HepG2 (cell line): ENCODE data around the gene KCNH8. TPM values are rescaled to one million over a fixed set of nuclear protein-coding genes. Genes with fewer than 3 reads are reported as not detected.

Source experiments
- ATAC-seq: fragments of 200-7000 bp; cut with Tn5 transposase; 3 replicates; pipeline ENCODE4 v1.9.1; 2020; ENCODE audit warnings: mild to moderate bottlenecking, moderate library complexity
- BruUV-seq: library from RNA; stranded (reverse); fragments of 400-500 nt; replicated peaks from 2 replicates; lab custom pipeline; 2021; lab: Mats Ljungman, UMichigan
- CTCF ChIA-PET: fragments of 300-600 bp; formaldehyde crosslinking; extraction: SDS; loops from one replicate; lab custom pipeline; 2021; ENCODE audit warnings: low total read pairs, inconsistent platforms, low intra/inter-chr PET ratio; lab: Yijun Ruan, JAX
- POLR2A ChIA-PET: fragments of 350-600 bp; sonication (Branson Sonifier 250); formaldehyde crosslinking; loops from one replicate; lab custom pipeline; 2020; ENCODE audit warnings: antibody characterized with exemption, inconsistent platforms; lab: Yijun Ruan, JAX
- DNase-seq: peaks from one replicate; pipeline ENCODE4 v3.0.0-alpha.2; 2015; ENCODE audit warnings: low spot score
- FAIRE-seq: peaks from 3 replicates; lab custom pipeline; 2011; peaks lifted over from hg19 to GRCh38; lab: Jason Lieb, UNC
- H2AFZ ChIP-seq: one replicate; pipeline ENCODE4 v1.6.1; 2011; ENCODE audit warnings: low read length, inconsistent platforms
- H3K27ac ChIP-seq: fragments of 300-600 bp; 3 replicates; pipeline ENCODE4 v1.8.0; 2011; ENCODE audit warnings: mixed run types, mild to moderate bottlenecking, mixed read lengths, low read length, inconsistent platforms; ENCODE audit not compliant: insufficient read depth; ENCODE audit errors: extremely low read length
- H3K27me3 ChIP-seq, 2 experiments: fragments of 200-600 bp in 1 of 2; 2 replicates in 1 of 2; 3 replicates in 1 of 2; pipeline versions ENCODE4 v1.6.0 to v1.8.0; 2011; ENCODE audit warnings: low read length in 2 of 2, mild to moderate bottlenecking in 2 of 2, moderate library complexity in 2 of 2, inconsistent platforms in 1 of 2; ENCODE audit not compliant: insufficient read depth in 2 of 2, control insufficient read depth in 1 of 2
- H3K36me3 ChIP-seq, 2 experiments: fragments of 200-600 bp in 1 of 2; replicated peaks in 1 of 2; 2 replicates in 1 of 2; 3 replicates in 1 of 2; pipeline versions ENCODE4 v1.5.1 to v1.8.0; 2011; ENCODE audit warnings: low read length in 2 of 2, inconsistent platforms in 1 of 2; ENCODE audit not compliant: insufficient read depth in 2 of 2, control insufficient read depth in 1 of 2
- H3K4me1 ChIP-seq: 2 replicates; pipeline ENCODE4 v1.5.1; 2012; ENCODE audit warnings: low read length, inconsistent platforms; ENCODE audit not compliant: insufficient read depth
- H3K4me2 ChIP-seq: 2 replicates; pipeline ENCODE4 v1.6.0; 2011; ENCODE audit warnings: low read depth, low read length, inconsistent platforms
- H3K4me3 ChIP-seq, 3 experiments: fragments of 200-600 bp in 1 of 3; sonication (generic), shearing (Covaris generic) in 1 of 3; replicated peaks in 1 of 3; 2 replicates each; pipeline ENCODE4 v1.5.1; 2011 to 2016; ENCODE audit warnings: low read length in 3 of 3, inconsistent platforms in 2 of 3, low read depth in 2 of 3, mild to moderate bottlenecking in 2 of 3, control low read depth in 1 of 3, mixed read lengths in 1 of 3; ENCODE audit not compliant: insufficient read depth in 1 of 3
- H3K79me2 ChIP-seq: one replicate; pipeline ENCODE4 v1.6.1; 2011; ENCODE audit warnings: low read length, inconsistent platforms; ENCODE audit not compliant: insufficient read depth
- H3K9ac ChIP-seq: 2 replicates; pipeline ENCODE4 v1.6.0; 2011; ENCODE audit warnings: mild to moderate bottlenecking, low read depth, low read length, inconsistent platforms; ENCODE audit not compliant: insufficient read depth
- H3K9me3 ChIP-seq: 2 replicates; pipeline ENCODE4 v1.5.1; 2012; ENCODE audit warnings: mild to moderate bottlenecking, low read length
- H4K20me1 ChIP-seq: 2 replicates; pipeline ENCODE4 v1.6.0; 2011; ENCODE audit warnings: inconsistent platforms, mild to moderate bottlenecking, low read length, moderate library complexity; ENCODE audit not compliant: insufficient read depth
- DZIP1 ChIP-seq: sonication (generic); formaldehyde crosslinking; IDR thresholded peaks from 2 replicates; pipeline ENCODE4 v1.5.0; 2020; ENCODE audit warnings: mild to moderate bottlenecking, missing genetic modification reagents
- JARID2 ChIP-seq: sonication (generic); formaldehyde crosslinking; IDR thresholded peaks from 2 replicates; pipeline ENCODE4 v1.8.1; 2023; ENCODE audit warnings: missing genetic modification reagents, inconsistent platforms; ENCODE audit not compliant: insufficient replicate concordance
- MXD4 ChIP-seq: IDR thresholded peaks from 2 replicates; pipeline ENCODE4 v1.6.1; 2016; ENCODE audit warnings: mild to moderate bottlenecking, missing biosample characterization, missing genetic modification reagents
- REXO4 ChIP-seq: sonication (generic); formaldehyde crosslinking; IDR thresholded peaks from 2 replicates; pipeline ENCODE4 v1.8.0; 2022; ENCODE audit warnings: missing genetic modification reagents, mild to moderate bottlenecking, borderline replicate concordance
- ZFY ChIP-seq: sonication (generic); formaldehyde crosslinking; IDR thresholded peaks from 2 replicates; pipeline ENCODE4 v1.4.0; 2020; ENCODE audit warnings: missing genetic modification reagents
- ZMYM2 ChIP-seq: sonication (generic); formaldehyde crosslinking; IDR thresholded peaks from 2 replicates; pipeline ENCODE4 v1.8.0; 2022; ENCODE audit warnings: mild to moderate bottlenecking, missing genetic modification reagents
- ZNF207 ChIP-seq: fragments of 450-650 bp; IDR thresholded peaks from 2 replicates; pipeline ENCODE4 v1.6.1; 2016; ENCODE audit warnings: antibody characterized with exemption, borderline replicate concordance
- ZNF34 ChIP-seq: sonication (generic); formaldehyde crosslinking; IDR thresholded peaks from 2 replicates; pipeline ENCODE4 v1.4.0; 2020; ENCODE audit warnings: mild to moderate bottlenecking, missing genetic modification reagents, borderline replicate concordance
- ZNF501 ChIP-seq: sonication (generic); formaldehyde crosslinking; IDR thresholded peaks from 2 replicates; pipeline ENCODE4 v1.5.1; 2020; ENCODE audit warnings: mild to moderate bottlenecking, moderate library complexity, missing genetic modification reagents
- ZNF550 ChIP-seq: sonication (generic); formaldehyde crosslinking; IDR thresholded peaks from 2 replicates; pipeline ENCODE4 v1.4.0; 2020; ENCODE audit warnings: mild to moderate bottlenecking, missing genetic modification reagents, borderline replicate concordance
- ZNF572 ChIP-seq: sonication (generic); formaldehyde crosslinking; IDR thresholded peaks from 2 replicates; pipeline ENCODE4 v1.5.1; 2020; ENCODE audit warnings: mild to moderate bottlenecking, missing genetic modification reagents
- ZNF577 ChIP-seq: sonication (generic); formaldehyde crosslinking; IDR thresholded peaks from 2 replicates; pipeline ENCODE4 v1.4.0; 2020; ENCODE audit warnings: mild to moderate bottlenecking, low read depth, missing genetic modification reagents, borderline replicate concordance
- ZNF7 ChIP-seq: IDR thresholded peaks from 2 replicates; pipeline ENCODE4 v1.6.1; 2016; ENCODE audit warnings: missing biosample characterization, missing genetic modification reagents
- ZNF724P ChIP-seq: sonication (generic); formaldehyde crosslinking; IDR thresholded peaks from 2 replicates; pipeline ENCODE4 v1.8.0; 2022; ENCODE audit warnings: missing genetic modification reagents, borderline replicate concordance
- ZNF761 ChIP-seq: sonication (generic); formaldehyde crosslinking; conservative IDR thresholded peaks from 2 replicates; pipeline ENCODE4 v1.4.0; 2020; ENCODE audit warnings: mild to moderate bottlenecking, missing genetic modification reagents
- ZNF768 ChIP-seq: sonication (generic); formaldehyde crosslinking; IDR thresholded peaks from 2 replicates; pipeline ENCODE4 v1.4.0; 2020; ENCODE audit warnings: missing genetic modification reagents
- ZNF780A ChIP-seq: sonication (generic); formaldehyde crosslinking; IDR thresholded peaks from 2 replicates; pipeline ENCODE4 v1.8.0; 2022; ENCODE audit warnings: mild to moderate bottlenecking, missing genetic modification reagents, moderate library complexity
- WGBS: methylation state at CpG from one replicate; pipeline ENCODE4 v1.1.6; 2017; ENCODE audit warnings: low lambda C conversion rate; 5-methylcytosine and 5-hydroxymethylcytosine counted together
- in situ Hi-C: cut with HindIII; loops from 2 replicates; pipeline ENCODE4 v1.10.0; 2017; ENCODE audit warnings: low pct_unique_long_range_greater_than_20kb; ENCODE audit not compliant: extremely low pct_ligation_motif_present
- intact Hi-C: fragments of 100-400 bp; cut with micrococcal nuclease; formaldehyde crosslinking; loops from one replicate; pipeline ENCODE4 v1.10.0; 2022; ENCODE audit not compliant: unreplicated experiment
- polyA plus RNA-seq, 8 experiments: library from polyadenylated mRNA; depleted of rRNA in 3 of 8; stranded (reverse) in 7 of 8; unstranded in 1 of 8; fragments of >200 nt; fragmentation: Illumina TruSeq in 4 of 8; extraction: Trizol in 4 of 8; gene quantifications; 2 replicates each; pipeline versions ENCODE4 v1.2.1 to v1.2.3, GENCODE V29; 2011 to 2016; ENCODE audit warnings: low read depth in 4 of 8, missing spikeins in 1 of 8, mixed read lengths in 1 of 8; ENCODE audit not compliant: insufficient read depth in 1 of 8
- total RNA-seq, 5 experiments: library from RNA; depleted of rRNA; stranded (reverse); fragments of >200 nt; fragmentation: Illumina TruSeq; extraction: Trizol; gene quantifications; 2 replicates each; pipeline ENCODE4 v1.2.3, GENCODE V29; 2016; ENCODE audit warnings: low read depth in 1 of 5
- TF ChIP-seq, protein P1 (sequence below): fragments of 450-650 bp; IDR thresholded peaks from 2 replicates; pipeline ENCODE4 v1.6.1; 2016
- TF ChIP-seq, protein P2 (sequence below): sonication (generic); formaldehyde crosslinking; IDR thresholded peaks from 2 replicates; pipeline ENCODE4 v1.4.0; 2020; ENCODE audit warnings: missing genetic modification reagents

KCNH8 gene
- total and polyA plus RNA-seq, 2 of the 13 experiments (the other 11 are each of a cell fraction or from before 2014, with no cell fraction given) = 0.04 TPM; not detected in 1

GRCh38 chr3:19522305-19522704, 374.0 kb downstream of the KCNH8 start:
- no peak overlapping the region for H3K4me3 ChIP-seq
- no peaks in the 10 kb centered on the region for H3K27me3 ChIP-seq
- ChIA-PET POLR2A (no interaction called here), CTCF (no interaction called here)
- in situ Hi-C loops (no loop called here), intact Hi-C loops (no loop called here)
- 0% methylated on average over 1 of the region's 1 CpG for WGBS
- FAIRE-seq (no peak), DNase-seq (no peak), ATAC-seq (no peak)
- H3K4me1 ChIP-seq = no peaks in the 10 kb centered on the region
- H3K36me3 ChIP-seq = no peaks in the 10 kb centered on the region
- no peaks in the 10 kb centered on the region for H3K79me2 ChIP-seq
- no peak overlapping the region for H2AFZ ChIP-seq
- no TSS peak for BruUV-seq
- H3K9me3 ChIP-seq = peaks cover 11% of the 10 kb centered on the region; the same call in 1 of the 2 replicates
- H4K20me1 ChIP-seq = no peaks in the 10 kb centered on the region
- H3K27ac ChIP-seq = no peak overlapping the region
- H3K9ac ChIP-seq = no peak overlapping the region
- TF ChIP-seq, protein P1, sequence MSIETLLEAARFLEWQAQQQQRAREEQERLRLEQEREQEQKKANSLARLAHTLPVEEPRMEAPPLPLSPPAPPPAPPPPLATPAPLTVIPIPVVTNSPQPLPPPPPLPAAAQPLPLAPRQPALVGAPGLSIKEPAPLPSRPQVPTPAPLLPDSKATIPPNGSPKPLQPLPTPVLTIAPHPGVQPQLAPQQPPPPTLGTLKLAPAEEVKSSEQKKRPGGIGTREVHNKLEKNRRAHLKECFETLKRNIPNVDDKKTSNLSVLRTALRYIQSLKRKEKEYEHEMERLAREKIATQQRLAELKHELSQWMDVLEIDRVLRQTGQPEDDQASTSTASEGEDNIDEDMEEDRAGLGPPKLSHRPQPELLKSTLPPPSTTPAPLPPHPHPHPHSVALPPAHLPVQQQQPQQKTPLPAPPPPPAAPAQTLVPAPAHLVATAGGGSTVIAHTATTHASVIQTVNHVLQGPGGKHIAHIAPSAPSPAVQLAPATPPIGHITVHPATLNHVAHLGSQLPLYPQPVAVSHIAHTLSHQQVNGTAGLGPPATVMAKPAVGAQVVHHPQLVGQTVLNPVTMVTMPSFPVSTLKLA = no peak
- TF ChIP-seq ZMYM2 (CRISPR knock-in tag) = no peak
- no peak for TF ChIP-seq ZFY (CRISPR knock-in tag)
- TF ChIP-seq MXD4 (CRISPR knock-in tag) = no peak
- TF ChIP-seq REXO4 (CRISPR knock-in tag) = no peak
- TF ChIP-seq, protein P2, sequence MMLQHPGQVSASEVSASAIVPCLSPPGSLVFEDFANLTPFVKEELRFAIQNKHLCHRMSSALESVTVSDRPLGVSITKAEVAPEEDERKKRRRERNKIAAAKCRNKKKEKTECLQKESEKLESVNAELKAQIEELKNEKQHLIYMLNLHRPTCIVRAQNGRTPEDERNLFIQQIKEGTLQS (CRISPR knock-in tag) = no peak
- no peak for TF ChIP-seq ZNF572
- no peak for TF ChIP-seq ZNF768 (CRISPR knock-in tag)
- TF ChIP-seq ZNF761 (CRISPR knock-in tag) = no peak
- TF ChIP-seq DZIP1 (CRISPR knock-in tag) = no peak
- TF ChIP-seq ZNF550 (CRISPR knock-in tag) = no peak
- no peak for TF ChIP-seq ZNF207
- TF ChIP-seq ZNF34 (CRISPR knock-in tag) = no peak
- TF ChIP-seq ZNF7 (CRISPR knock-in tag) = no peak
- TF ChIP-seq ZNF577 = no peak
- TF ChIP-seq ZNF780A = no peak
- no peak for TF ChIP-seq ZNF501 (CRISPR knock-in tag)
- TF ChIP-seq JARID2 = no peak
- TF ChIP-seq ZNF724P (CRISPR knock-in tag) = no peak
- H3K4me2 ChIP-seq = no peak overlapping the region
